Measurements from ENCODE around the gene AGXT.

The AGXT gene

GRCh38 chr2:240929364-240930095 lies 60.9 kb downstream of the AGXT start:
- DNase-seq (ENCODE audit: low read depth) = no peak
